ENCODE data around the gene RUNX3. TPM values are rescaled to one million over a fixed set of nuclear protein-coding genes. Genes with fewer than 3 reads are reported as not detected.

RUNX3 gene
- total RNA-seq, 1 donor from 2014 or later = 7.4 TPM

DNA sequence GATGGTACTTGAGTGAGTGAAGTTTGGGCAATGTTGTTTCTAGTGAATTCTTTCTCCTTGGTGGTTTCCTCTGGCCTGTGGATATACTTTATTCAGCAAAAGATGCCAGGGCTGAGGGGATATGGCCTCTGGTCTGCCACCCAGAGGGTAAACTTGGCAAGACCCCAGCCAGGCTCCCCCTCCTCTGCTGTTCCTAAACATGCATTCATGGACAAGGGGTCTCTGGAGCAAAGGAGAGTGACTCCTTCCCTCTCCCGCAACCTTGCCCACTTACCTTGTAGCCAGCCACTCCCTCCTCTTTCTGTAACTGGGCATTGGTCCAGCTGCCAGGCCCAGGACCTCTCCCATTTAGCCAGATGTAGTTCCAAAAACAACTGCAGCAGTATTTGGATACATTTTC is 43.8 kb downstream of the RUNX3 start:
- no peak for DNase-seq (ENCODE audit: low spot score)

DNA sequence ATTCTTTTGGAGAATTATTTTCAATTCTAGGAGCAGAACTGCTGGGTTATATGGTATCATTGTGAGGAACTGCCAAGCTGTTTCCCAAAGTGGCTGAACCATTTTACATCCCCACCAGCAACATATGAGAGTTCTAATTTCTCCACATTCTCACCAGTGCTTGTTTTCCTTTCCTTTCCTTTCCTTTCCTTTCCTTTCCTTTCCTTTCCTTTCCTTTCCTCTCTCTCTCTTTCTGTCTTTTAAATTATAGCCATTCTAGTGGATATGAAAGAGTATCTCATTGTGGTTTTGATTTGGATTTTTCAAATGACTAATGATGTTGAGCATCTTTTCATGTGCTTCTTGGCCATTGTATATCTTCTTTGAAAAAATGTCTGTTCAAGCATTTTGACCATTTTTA is 45.3 kb downstream of the RUNX3 start:
- DNase-seq (ENCODE audit: low spot score) = no peak

DNA sequence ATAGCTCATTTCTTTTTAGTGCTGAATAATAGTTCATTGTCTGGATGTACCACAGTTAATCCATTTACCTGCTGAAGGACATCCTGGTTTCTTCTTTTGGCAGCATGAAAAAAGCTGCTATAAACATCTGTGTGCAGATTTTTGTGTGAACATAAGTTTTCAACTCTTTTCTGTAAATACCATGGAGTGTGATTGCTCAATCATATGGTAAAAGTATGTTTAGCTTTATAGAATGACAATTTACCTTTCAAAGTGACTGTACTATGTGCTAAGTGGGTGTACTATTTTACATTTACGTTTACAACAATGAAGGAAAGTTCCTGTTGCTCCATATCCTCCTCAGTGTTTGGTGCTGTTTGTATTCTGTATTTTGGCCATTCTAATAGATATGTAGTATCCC is 49.0 kb downstream of the RUNX3 start:
- no peak for DNase-seq (ENCODE audit: low spot score)

DNA sequence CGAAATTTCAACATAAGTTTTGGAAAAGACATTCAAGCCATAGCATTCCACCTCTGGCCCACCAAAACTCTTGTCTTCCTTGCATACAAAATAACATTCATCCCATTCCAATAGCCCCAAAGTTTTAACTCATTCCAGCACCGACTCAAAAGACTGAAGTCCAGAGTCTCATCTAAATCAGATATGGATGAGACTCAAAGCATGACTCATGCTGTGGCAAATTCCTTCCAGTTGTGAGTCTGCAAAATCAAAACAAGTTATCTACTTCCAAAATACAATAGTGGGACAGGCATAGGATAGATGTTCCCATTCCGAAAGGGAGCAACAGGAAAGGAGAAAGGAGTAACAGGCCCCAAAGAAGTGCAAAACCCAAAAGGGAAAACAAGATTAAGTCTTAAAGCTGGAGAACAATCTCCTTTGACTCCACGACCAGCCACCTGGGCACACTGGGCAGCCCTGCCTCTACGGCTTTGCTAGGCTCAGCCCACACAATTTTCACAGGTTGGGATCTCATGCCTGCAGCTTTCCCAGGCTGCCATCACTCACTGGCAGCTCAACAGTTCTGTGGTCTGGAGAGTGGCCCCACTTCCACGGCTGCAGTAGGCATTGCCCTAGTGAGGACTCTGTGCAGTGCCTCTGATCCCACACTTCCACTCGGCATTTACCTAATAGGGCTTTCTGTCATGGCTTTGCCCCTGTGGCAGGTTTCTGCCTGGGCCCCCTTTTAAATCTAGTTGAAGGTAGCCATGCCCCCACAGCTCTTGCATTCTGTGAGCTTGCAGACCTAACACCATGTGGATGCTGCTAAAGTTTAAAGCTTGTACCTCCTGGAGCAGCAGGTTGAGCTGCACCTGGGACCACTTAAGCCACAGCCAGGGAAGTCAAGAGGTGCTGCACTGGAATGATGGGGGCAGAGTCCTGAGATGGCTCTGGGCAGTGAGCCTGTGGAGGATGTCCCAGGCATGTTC is 51.0 kb downstream of the RUNX3 start:
- DNase-seq (ENCODE audit: low spot score) = no peak

DNA sequence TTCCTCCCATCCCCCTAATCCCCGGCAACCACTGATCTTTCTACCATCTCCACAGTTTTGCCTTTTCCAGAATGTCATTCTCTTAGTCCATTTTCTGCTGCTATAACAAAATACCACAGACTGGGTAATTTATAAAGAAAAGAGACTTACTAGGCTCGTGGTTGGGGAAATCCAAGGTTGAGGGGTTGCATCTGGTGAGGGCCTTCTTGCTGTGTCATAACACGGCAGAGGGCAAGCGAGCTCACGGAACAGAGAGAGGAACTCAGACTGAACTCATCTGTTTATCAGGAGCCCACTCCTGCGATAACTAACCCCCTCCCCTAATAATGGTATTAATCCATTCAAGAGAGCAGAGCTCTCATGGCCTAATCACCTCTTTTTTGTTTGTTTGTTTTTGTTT is 52.0 kb downstream of the RUNX3 start:
- DNase-seq (ENCODE audit: low spot score) = no peak

DNA sequence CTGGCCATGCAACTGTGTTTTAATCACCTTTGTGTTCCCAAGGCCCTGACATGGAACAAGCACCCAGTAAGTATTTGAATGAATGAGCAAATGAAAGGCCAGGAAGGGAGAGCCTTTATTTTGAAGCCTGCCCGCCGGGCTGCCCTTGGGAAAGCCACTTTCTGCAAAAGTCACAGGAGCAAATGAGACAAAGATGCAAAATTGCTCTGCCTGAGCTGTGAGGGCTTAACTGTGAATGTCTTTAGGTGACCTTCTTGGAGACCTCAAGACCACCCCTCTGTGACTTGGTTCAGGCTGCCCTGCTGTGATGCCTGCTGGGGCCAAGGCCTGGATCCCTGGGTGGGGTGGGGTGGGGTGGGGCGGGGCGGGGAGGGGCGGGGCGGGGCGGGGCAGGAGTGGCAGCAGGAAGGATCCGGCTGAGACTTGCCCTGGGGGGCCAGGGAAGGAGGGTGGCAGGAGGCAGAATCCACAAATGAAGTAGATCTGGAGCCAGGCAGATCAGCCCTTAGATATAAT is 54.0 kb downstream of the RUNX3 start:
- DNase-seq (ENCODE audit: low spot score) = no peak

DNA sequence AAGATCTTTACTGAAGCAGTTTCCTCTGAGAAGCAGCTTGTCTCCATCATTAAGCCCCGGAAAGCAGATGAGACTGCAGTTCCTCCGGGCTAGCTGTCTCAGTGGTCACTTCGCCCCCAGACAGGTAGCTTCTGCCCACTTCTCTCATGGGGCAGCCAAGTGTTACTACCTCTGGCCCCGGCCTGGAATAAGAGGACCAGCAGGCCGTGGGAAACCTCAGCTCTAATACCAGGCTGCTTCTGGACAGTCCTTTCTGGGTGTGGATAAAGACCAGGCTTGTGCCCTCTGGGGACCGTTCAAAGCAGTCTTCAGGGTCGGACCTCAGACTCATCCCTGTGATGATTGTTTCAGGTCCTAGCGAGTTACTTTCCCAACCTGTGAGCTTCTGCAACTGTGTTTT is 54.8 kb downstream of the RUNX3 start:
- DNase-seq (ENCODE audit: low spot score) = no peak

DNA sequence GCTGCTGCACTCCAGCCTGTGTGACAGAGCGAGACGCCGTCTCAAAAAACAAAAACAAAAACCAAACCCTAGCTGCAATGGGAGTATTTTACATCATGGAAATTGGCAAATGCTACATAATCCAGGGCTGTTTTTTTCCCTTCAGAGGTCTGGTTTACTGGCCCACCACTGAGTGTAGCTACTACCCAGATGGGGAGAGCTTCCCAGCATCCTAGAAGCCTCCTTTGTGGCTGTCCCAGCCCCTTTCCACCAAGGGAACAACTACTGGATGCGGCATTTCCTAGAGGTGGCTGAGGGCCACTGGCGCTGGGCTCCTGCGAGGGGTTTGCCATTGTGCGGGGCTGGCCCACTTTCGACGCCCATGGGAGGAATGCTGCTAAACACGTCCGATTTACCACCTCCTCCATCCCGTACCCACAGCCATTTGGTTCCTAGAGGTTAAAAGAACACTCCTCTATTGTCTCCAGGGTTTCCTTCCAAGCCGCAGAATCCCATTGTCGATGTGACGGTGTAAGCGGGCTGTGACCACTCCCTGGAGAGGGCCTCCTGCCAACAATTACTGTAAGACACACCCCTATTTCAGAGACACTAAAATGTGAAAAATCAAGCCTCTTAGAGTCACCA is 55.4 kb downstream of the RUNX3 start:
- DNase-seq (ENCODE audit: low spot score) = no peak

DNA sequence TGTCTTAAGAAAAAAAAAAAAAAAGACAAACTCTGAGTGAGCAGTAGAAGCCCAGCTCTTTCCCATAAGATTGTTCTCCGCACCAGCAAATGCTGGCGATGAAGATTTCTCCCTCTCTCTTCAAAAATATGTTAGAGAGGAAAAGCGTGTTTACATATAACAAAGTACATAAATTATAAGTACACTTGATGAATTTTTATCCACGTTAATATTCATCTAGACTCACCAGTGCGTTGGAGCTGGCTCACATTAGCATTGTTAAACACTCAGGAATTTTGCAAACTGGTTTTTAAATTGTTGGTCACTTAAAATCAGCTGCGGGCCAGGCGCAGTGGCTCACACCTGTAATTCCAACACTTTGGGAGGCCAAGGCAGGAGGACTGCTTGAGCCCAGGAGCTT is 56.0 kb downstream of the RUNX3 start:
- no peak for DNase-seq (ENCODE audit: low spot score)

DNA sequence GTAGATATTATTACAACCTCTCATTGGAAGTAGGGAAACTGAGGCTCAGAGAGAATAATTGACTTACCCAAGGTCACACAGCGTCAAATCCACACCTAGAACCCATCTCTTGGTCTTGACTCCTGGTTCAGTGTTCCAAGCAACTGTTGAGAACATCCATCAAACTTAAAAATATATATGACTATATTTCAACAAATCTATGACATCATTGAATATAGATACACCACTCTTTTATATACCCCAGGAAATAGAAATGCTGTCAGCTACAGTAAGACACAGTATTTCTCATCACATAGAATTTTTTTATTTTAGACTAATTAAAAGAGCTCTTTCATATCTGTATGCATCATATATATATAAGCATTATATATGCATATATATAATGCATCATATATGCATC is 56.9 kb downstream of the RUNX3 start:
- no peak for DNase-seq (ENCODE audit: low spot score)

DNA sequence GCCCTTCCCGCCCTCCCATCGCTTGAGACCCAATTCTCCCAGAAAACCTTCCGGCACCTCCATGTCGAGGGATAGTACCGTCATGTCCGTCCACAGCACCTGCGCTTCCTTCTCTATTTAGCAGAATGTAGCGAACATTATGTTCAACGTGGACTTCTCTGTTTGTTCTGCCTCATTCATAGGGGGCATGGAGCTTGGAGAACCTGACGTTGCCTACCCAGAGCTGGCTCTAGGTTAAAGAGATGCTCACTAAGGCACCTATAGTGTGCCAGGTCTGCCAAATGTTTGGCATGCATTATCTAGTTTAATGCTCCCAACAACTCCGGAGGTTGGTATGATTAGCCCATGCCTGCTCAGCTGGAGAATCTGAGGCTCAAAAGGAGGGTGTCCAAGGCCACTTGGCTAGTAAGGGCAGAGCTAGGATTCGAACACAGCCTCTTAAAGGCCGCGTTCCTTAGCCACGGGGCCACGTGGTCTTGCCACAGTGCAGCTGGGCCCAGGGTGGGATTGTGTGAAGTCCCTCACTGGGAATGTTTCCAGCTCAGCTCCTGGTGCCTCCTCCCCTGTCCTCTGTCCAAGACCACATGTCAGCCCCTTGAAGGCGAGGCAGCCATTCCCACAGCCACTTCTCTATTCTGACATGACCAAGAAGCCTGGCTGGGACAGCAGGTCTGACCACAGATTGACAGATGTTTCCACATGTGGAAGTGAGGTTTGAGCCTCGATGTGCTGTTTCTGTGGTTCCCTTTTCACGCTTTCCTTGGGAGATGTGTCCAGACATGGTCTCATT is 57.8 kb downstream of the RUNX3 start:
- no peak for DNase-seq (ENCODE audit: low spot score)

DNA sequence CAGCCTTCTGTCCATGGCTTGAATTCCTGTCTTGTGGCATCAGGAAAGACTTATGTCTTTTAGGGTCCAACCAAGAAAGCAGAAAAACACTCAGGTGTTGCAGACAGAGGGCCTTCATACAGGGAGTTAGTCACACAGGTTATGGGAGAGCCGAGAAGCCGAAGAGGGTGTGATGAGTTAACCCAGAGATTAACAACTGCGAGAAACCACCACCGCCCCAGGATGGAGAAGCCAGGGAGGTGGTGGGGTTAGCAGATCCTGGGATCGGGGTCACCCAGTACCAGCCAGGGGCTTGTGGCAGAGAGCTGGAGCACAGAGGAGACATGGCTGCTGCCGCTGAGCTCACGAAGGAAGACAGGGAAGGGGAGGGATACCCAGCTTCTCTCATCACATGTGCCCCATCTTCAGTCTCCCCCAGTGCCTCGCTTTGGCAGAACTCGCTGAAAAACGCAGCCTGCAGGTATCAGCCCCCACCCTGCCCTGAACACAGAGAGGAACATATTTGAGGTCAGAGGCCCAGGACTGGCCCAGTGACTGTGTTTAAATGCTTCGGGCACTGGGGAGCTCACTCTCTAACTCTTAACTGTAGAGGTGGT is 58.7 kb downstream of the RUNX3 start:
- DNase-seq (ENCODE audit: low spot score) = no peak

DNA sequence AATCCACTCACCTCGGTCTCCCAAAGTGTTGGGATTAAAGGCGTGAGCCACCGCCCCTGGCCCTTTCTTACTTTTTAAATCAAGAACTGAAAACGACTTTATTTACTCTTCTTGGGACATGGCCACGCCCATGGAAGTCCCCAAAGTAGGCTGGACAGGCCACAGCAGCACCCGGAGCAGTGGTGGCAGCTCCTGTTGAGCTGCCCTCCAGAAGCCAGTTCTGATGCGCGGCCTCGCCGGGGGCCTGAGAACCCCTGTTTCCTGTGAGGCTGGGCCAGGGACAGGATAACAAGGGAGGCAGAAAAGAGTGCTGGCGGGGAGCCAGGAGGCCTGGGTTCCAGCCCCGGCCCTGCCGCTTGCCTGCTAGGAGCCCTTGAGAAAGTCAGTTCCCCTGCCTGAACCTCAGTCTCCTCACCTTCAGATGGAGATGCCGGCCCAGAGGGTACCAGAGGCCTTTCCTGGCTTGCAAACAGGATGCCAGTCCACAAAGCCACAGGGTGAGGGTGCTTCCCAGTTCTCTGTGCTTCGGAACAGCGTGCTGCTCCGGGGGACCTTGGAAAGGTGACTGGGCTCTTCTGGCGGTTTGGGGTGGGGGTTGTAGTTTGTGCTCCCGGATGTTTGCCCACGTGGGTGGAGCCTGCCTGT is 59.4 kb downstream of the RUNX3 start:
- no peak for DNase-seq (ENCODE audit: low spot score)

DNA sequence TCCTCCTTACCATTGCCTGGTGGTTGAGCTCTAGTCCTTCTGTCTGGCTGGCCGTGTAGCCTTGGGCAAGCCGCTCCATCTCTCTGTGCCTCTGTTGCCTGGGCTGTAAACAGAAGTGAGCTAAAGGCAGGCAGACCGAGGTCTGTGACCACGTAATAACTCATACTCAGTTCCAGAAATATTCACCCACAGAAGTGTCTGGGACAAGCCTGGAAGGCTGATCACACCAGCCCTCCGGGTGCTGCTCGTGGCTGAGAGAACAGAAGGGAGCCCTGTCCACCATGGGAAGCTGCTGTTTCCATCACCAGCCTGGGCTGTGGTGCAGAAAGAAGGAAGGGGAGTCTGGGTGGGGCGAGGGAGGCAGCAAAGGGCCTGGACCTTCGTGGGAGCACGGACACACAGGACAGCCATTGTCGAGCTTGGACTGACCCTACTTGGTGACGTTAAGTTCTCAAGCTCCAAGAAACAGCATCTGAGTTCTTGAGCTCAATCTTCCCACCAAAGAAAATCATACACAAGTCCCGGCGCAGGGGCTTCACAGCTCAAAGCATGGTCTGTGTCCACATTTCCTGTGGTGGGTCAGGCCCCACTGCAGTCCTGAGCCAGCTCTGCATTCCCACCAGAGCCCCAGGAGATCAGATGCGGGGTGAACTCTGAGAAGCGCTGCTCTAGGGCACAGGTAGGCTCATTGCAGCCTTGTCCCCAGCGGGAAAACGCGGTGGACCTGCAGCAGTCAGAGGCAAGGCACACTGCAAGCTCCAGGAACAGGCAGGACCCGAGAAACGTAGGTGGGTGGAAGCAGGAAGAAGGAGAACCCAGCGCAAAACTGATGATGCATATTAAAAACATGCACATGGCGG is 61.8 kb downstream of the RUNX3 start:
- DNase-seq (ENCODE audit: low spot score) = peak; percentile 6

DNA sequence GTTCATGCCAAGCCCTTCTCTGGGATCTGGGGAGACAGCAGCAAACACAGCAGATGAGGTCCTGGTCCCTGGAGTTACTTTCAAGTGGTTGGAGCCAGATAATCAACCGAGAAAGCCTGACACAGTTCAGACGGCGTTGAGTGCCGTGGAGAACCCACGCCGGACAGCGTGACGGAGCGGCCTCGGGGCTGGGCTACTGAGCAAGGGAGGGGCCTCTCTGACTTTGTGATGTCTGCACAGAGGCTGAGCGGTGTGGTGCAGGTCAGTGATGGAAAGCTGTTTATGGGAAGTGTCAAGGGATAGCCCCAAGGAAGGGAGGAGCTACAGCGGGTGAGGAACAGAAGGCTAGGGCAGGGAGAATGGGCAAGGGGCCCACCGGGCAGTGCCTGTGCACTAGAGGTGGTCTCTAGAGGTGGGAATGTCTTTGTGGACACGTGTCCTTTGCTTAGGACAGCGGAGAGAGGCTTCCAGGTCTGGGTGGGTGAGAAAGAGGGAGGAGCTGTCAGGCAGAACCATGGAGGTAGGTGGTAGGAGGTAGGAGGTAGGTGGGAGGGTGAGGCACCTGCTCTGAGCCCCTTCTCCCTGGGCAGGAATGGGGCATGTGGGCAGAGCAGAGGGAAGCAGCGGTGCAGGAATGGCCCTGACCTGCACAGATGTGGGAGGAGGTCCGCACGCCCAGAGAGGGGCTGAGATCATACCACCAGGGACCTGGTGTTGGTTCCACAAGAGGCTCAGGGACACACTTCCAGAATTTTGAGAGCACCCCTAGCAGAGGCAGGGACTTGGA is 62.8 kb downstream of the RUNX3 start:
- DNase-seq (ENCODE audit: low spot score) = peak; percentile 8

DNA sequence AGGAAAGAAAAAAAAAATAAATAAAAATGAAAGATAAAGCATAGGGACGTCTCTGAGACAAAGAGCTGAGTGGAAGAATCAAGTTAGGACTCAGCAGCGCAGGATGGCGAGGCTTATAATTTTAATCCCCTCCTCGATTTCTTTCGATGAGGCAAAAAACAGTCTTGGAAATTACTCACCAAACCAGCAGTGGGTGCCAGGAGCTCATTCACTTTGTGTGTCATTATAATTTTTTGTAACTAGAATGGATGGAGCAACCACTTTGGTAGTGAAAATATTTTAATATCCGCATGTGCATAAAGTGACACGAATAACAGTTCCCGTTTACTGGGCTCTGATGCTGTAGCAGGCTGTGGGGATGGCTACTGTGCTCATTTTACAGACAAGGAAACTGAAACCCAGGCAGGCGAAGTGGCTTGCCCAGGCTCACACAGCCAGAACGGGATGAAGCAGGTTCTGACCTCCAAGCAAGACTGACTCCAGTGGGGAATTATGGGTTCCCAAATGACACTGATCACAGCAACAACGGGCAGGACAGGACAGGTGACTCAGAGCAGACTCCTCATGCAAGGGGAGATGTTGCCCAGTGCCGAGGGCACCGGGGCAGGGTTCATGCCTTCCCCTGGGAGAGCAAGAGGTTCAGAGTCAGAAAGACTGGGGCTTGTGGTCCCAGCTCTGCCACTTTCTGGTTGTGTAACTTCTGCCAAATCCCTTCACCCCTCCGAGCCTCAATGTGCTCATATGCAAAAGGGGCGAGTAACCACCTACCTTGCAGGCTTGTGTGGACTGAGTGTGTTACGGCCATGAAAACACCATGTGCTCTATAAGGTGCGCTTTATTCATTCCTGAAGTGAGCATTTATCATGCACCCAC is 63.6 kb downstream of the RUNX3 start:
- peak; percentile 8 for DNase-seq (ENCODE audit: low spot score)

DNA sequence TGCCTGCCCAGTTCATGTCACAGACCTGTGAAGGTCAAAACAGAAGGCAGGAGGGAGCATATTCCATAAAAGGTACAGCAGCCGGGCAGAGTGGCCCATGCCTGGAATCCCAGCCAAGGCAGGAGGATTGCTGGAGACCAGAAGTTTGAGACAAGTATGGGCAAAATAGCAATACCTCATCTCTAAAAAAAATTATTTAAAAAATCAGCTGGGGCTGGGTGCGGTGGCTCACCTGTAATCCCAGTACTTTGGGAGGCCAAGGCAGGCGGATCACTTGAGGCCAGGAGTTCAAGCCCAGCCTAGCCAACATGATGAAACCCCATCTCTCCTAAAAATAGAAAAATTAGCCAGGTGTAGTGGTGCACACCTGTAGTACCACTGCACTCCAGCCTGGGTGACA is 64.5 kb downstream of the RUNX3 start:
- no peak for DNase-seq (ENCODE audit: low spot score)

DNA sequence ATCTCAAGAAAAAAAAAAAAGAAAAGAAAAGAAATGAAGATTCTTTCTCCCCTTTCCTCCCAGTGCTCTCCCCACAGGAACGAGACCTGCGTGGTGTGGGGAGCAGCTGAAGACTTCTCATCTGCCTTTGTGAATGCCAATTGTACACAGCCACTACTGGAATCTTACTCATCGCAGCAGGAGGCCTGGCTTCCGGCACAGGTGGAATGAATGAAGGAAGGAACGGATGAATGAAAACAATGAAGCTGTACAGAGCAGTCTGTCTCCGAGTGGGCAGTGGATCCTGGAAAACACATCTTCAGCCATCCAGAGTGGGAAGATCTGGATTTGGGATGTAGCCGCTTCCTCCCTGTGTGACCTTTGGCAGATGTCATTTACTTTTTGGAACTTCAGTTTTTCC is 64.9 kb downstream of the RUNX3 start:
- DNase-seq (ENCODE audit: low spot score) = peak; percentile 5

DNA sequence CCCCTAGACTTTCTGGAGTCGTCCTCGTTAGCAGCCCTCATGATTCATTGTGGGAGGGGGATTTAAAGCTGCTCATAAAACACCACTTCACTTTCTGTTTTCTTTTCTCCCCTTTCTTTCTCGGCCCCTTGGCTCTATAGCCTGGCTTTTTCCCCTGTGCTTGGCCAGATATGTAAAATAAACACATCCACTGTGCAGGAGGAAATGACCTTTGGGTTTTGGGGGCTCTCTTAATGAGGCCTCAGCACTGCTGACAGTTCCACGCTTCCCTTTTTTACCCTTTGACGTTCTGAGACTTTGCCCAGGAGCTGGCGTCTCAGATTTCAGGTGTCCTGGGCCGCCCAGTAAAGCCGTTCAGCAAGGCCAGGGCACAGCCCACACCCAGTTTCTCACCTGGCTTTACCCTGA is 65.7 kb downstream of the RUNX3 start:
- no peak for DNase-seq (ENCODE audit: low spot score)

All from mucosa of gallbladder (tissue), 1 donor.